Chondrocyte (in vitro differentiated cells): Measurements from ENCODE around the gene PGLYRP3. TPM values are rescaled to one million over a fixed set of nuclear protein-coding genes. Genes with fewer than 3 reads are reported as not detected.

Source experiments
- DNase-seq: peaks from one replicate; pipeline ENCODE4 v3.0.0; 2021; ENCODE audit warnings: mixed read lengths, low spot score
- H3K27ac Mint-ChIP-seq: one replicate; pipeline ENCODE4 v1.8.0; 2021; ENCODE audit warnings: mild to moderate bottlenecking, moderate library complexity, mixed read lengths; ENCODE audit not compliant: unreplicated experiment
- H3K27me3 Mint-ChIP-seq: 2 replicates; pipeline ENCODE4 v1.8.0; 2021; ENCODE audit warnings: low read depth, mixed read lengths
- H3K36me3 Mint-ChIP-seq: 2 replicates; pipeline ENCODE4 v1.8.0; 2021; ENCODE audit warnings: low read depth, mixed read lengths
- H3K4me1 Mint-ChIP-seq: 2 replicates; pipeline ENCODE4 v1.8.0; 2021; ENCODE audit warnings: low read depth, mild to moderate bottlenecking, mixed read lengths
- H3K4me3 Mint-ChIP-seq: one replicate; pipeline ENCODE4 v1.8.0; 2021; ENCODE audit warnings: mild to moderate bottlenecking, moderate library complexity, mixed read lengths; ENCODE audit not compliant: unreplicated experiment
- H3K9me3 Mint-ChIP-seq: 2 replicates; pipeline ENCODE4 v1.8.0; 2021; ENCODE audit warnings: low read depth, mixed read lengths
- CTCF ChIP-seq: fragments of 200-600 bp; sonication (generic); IDR thresholded peaks from 2 replicates; pipeline ENCODE4 v1.5.0; 2021; ENCODE audit warnings: antibody characterized with exemption, mild to moderate bottlenecking, moderate library complexity
- total RNA-seq: library from RNA; stranded (reverse); gene quantifications from 3 replicates; pipeline ENCODE4 v1.2.1, GENCODE V29; 2021

Gene PGLYRP3
- total RNA-seq, 1 donor from 2014 or later = not detected

GRCh38 chr1:153251562-153251961 is 61.2 kb downstream of the PGLYRP3 start:
- H3K27me3 Mint-ChIP-seq = peaks cover 32% of the 10 kb centered on the region
- H3K4me1 Mint-ChIP-seq = no peaks in the 10 kb centered on the region
- DNase-seq = no peak
- TF ChIP-seq CTCF = no peak
- no peak overlapping the region for H3K27ac Mint-ChIP-seq
- H3K4me3 Mint-ChIP-seq = no peak overlapping the region
- H3K36me3 Mint-ChIP-seq = no peaks in the 10 kb centered on the region
- no peaks in the 10 kb centered on the region for H3K9me3 Mint-ChIP-seq

- H3K4me3 Mint-ChIP-seq = no peak overlapping the region
- H3K4me1 Mint-ChIP-seq = no peaks in the 10 kb centered on the region
- H3K27me3 Mint-ChIP-seq = peaks cover 32% of the 10 kb centered on the region
- no peak overlapping the region for H3K27ac Mint-ChIP-seq
- no peaks in the 10 kb centered on the region for H3K9me3 Mint-ChIP-seq
- H3K36me3 Mint-ChIP-seq = no peaks in the 10 kb centered on the region
- TF ChIP-seq CTCF = no peak
- no peak for DNase-seq
Measured at GRCh38 chr1:153251087-153251486, 61.7 kb downstream of the PGLYRP3 start.

GRCh38 chr1:153250166-153250565 is 62.6 kb downstream of the PGLYRP3 start:
- H3K27me3 Mint-ChIP-seq = peaks cover 32% of the 10 kb centered on the region
- no peaks in the 10 kb centered on the region for H3K4me1 Mint-ChIP-seq
- TF ChIP-seq CTCF = no peak
- no peak for DNase-seq
- no peak overlapping the region for H3K4me3 Mint-ChIP-seq
- H3K36me3 Mint-ChIP-seq = no peaks in the 10 kb centered on the region
- no peaks in the 10 kb centered on the region for H3K9me3 Mint-ChIP-seq
- no peak overlapping the region for H3K27ac Mint-ChIP-seq

GRCh38 chr1:153248176-153248879 is 64.4 kb downstream of the PGLYRP3 start:
- H3K36me3 Mint-ChIP-seq = no peaks in the 10 kb centered on the region
- no peak for TF ChIP-seq CTCF
- no peak overlapping the region for H3K4me3 Mint-ChIP-seq
- peaks cover 5% of the 10 kb centered on the region for H3K9me3 Mint-ChIP-seq
- H3K4me1 Mint-ChIP-seq = no peaks in the 10 kb centered on the region
- DNase-seq = no peak
- peaks cover 21% of the 10 kb centered on the region for H3K27me3 Mint-ChIP-seq
- H3K27ac Mint-ChIP-seq = no peak overlapping the region

Other genes with a start within 250 kb of the PGLYRP3 start
- gene SPRR2B, start 241.3 kb downstream of the PGLYRP3 start, total RNA-seq = not detected in 3 replicates
- not detected in 3 replicates for gene SPRR2E, start 218.4 kb downstream of the PGLYRP3 start, total RNA-seq
- gene SPRR2F, start 199.4 kb downstream of the PGLYRP3 start, total RNA-seq = not detected in 3 replicates
- gene SPRR2G, start 162.1 kb downstream of the PGLYRP3 start, total RNA-seq = not detected in 3 replicates
- not detected in 3 replicates for gene LELP1, start 109.5 kb downstream of the PGLYRP3 start, total RNA-seq
- not detected in 3 replicates for gene PRR9, start 95.4 kb downstream of the PGLYRP3 start, total RNA-seq
- not detected in 3 replicates for gene LORICRIN, start 53.3 kb downstream of the PGLYRP3 start, total RNA-seq
- gene PGLYRP4, start 35.9 kb upstream of the PGLYRP3 start, total RNA-seq = not detected in 3 replicates
- gene S100A9, start 44.9 kb upstream of the PGLYRP3 start, total RNA-seq = not detected in 3 replicates
- gene S100A12, start 62.7 kb upstream of the PGLYRP3 start, total RNA-seq = not detected in 3 replicates
- gene S100A8, start 78.1 kb upstream of the PGLYRP3 start, total RNA-seq = not detected in 3 replicates
- not detected in 3 replicates for gene S100A7A, start 103.6 kb upstream of the PGLYRP3 start, total RNA-seq
- gene S100A7, start 147.7 kb upstream of the PGLYRP3 start, total RNA-seq = not detected in 3 replicates
- gene S100A6, start 223.0 kb upstream of the PGLYRP3 start, total RNA-seq = 1.4 to 12.1 TPM (median 10.9 TPM) in 3 replicates
- 0.47 to 0.94 TPM in 2 of 3 replicates, not detected in the other for gene S100A5, start 228.0 kb upstream of the PGLYRP3 start, total RNA-seq
- gene S100A4, start 232.9 kb upstream of the PGLYRP3 start, total RNA-seq = 331 to 404 TPM (median 388 TPM) in 3 replicates
- 6.5 to 10.8 TPM (median 8.7 TPM) in 3 replicates for gene S100A3, start 236.3 kb upstream of the PGLYRP3 start, total RNA-seq